Left ventricle myocardium inferior (tissue), 1 donor: ENCODE measurements around the gene CHKB. TPM values are rescaled to one million over a fixed set of nuclear protein-coding genes. Genes with fewer than 3 reads are reported as not detected.

Source experiments
- DNase-seq: peaks from one replicate; pipeline ENCODE4 v3.0.0-alpha.2; 2020
- H3K27ac ChIP-seq: fragments of 200-600 bp; replicated peaks from 2 replicates; pipeline ENCODE4 v1.8.0; 2021
- H3K27me3 ChIP-seq: fragments of 200-600 bp; 2 replicates; pipeline ENCODE4 v1.8.0; 2021; ENCODE audit warnings: low read depth
- H3K36me3 ChIP-seq: fragments of 200-600 bp; 2 replicates; pipeline ENCODE4 v1.8.0; 2021
- H3K4me1 ChIP-seq: fragments of 200-600 bp; 2 replicates; pipeline ENCODE4 v1.8.0; 2021
- H3K4me3 ChIP-seq: fragments of 200-600 bp; 2 replicates; pipeline ENCODE4 v1.8.0; 2021; ENCODE audit warnings: mild to moderate bottlenecking, moderate library complexity
- H3K9me3 ChIP-seq: fragments of 200-600 bp; replicated peaks from 2 replicates; pipeline ENCODE4 v1.8.0; 2021
- intact Hi-C: fragments of 100-400 bp; cut with micrococcal nuclease; formaldehyde crosslinking; loops from one replicate; pipeline ENCODE4 v1.11.0; 2022
- total RNA-seq: library from RNA; stranded (reverse); fragmentation: NEBNext Ultra II Directional; extraction: Animal tissue kit (Norgen Biotek cat#: 25700); gene quantifications from one replicate; pipeline ENCODE4 v1.2.1, GENCODE V29; 2021
- TF ChIP-seq, protein P1 (sequence below): fragments of 200-600 bp; IDR thresholded peaks from 2 replicates; pipeline ENCODE4 v1.8.0; 2021; ENCODE audit warnings: antibody characterized with exemption, mild to moderate bottlenecking, borderline replicate concordance
- donor health status: DM: no; HTN: yes; CAD: no; lungs with severe emphysema.

CHKB gene
- total RNA-seq, 1 donor from 2014 or later, result 36.0 TPM

GRCh38 chr22:50584106-50585096 lies 1.8 kb upstream of the CHKB start:
- H3K9me3 ChIP-seq, result no peaks in the 10 kb centered on the region
- H3K4me3 ChIP-seq, result peak overlapping the region; percentile 83
- peaks cover 38% of the 10 kb centered on the region for H3K4me1 ChIP-seq
- no peaks in the 10 kb centered on the region for H3K27me3 ChIP-seq
- no peak overlapping the region for H3K27ac ChIP-seq
- intact Hi-C loops, result no loop called here
- DNase-seq, result no peak
- TF ChIP-seq, protein P1, sequence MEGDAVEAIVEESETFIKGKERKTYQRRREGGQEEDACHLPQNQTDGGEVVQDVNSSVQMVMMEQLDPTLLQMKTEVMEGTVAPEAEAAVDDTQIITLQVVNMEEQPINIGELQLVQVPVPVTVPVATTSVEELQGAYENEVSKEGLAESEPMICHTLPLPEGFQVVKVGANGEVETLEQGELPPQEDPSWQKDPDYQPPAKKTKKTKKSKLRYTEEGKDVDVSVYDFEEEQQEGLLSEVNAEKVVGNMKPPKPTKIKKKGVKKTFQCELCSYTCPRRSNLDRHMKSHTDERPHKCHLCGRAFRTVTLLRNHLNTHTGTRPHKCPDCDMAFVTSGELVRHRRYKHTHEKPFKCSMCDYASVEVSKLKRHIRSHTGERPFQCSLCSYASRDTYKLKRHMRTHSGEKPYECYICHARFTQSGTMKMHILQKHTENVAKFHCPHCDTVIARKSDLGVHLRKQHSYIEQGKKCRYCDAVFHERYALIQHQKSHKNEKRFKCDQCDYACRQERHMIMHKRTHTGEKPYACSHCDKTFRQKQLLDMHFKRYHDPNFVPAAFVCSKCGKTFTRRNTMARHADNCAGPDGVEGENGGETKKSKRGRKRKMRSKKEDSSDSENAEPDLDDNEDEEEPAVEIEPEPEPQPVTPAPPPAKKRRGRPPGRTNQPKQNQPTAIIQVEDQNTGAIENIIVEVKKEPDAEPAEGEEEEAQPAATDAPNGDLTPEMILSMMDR, result no peak
- peaks cover 12% of the 10 kb centered on the region for H3K36me3 ChIP-seq

DNA sequence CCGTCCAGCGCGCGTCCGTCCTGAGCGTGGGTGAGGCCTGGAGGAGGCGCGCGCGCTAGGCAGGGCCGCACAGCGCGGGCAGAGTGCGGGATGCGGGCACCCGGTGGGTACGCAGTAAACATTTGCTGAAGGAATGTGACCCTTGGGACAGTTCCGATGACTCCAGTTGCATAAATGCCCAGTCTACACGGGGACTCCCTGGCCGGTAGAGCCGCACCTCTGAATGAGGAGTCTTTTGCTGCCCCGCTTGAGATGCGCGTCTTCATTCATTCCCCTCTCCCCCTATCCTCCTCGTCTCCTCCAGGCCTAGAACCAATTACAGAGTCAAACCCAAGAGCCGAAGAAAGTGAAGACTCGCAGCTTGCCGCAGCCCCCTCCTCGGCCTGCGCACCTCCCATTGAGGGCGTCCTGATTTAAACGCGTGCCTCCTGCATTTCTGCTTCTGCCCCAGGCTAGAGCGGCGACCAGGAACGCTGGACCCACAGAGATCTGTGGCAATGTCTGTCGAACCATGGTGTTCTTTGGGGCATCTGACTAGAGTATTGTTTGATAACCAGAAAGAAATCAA lies 729 bp upstream of the CHKB start:
- Histone ChIP-seq H3K9me3 (no peaks in the 10 kb centered on the region), H3K4me1 (peaks cover 48% of the 10 kb centered on the region), H3K27me3 (no peaks in the 10 kb centered on the region), H3K36me3 (peaks cover 12% of the 10 kb centered on the region), H3K27ac (peak overlapping the region; percentile 99), H3K4me3 (peak overlapping the region; percentile 83)
- TF ChIP-seq, protein P1, result no peak
- no peak for DNase-seq
- intact Hi-C loops, result no loop called here

- H3K4me1 ChIP-seq, result peaks cover 60% of the 10 kb centered on the region
- no peak for DNase-seq
- intact Hi-C loops, result no loop called here
Measured at GRCh38 chr22:50581950-50582492, 628 bp downstream of the CHKB start.

GRCh38 chr22:50581031-50581949 lies 1.4 kb downstream of the CHKB start:
- no peaks in the 10 kb centered on the region for H3K9me3 ChIP-seq
- intact Hi-C loops, result no loop called here
- H3K4me1 ChIP-seq, result peaks cover 67% of the 10 kb centered on the region
- TF ChIP-seq, protein P1, result no peak
- no peaks in the 10 kb centered on the region for H3K27me3 ChIP-seq
- no peak for DNase-seq
- peaks cover 12% of the 10 kb centered on the region for H3K36me3 ChIP-seq
- H3K4me3 ChIP-seq, result peak overlapping the region; percentile 83
- peak overlapping the region; percentile 99 for H3K27ac ChIP-seq

More at GRCh38 chr22:50581950-50582492, 628 bp downstream of the CHKB start:
- Histone ChIP-seq H3K27ac (peak overlapping the region; percentile 99), H3K4me3 (peak overlapping the region; percentile 83), H3K9me3 (no peaks in the 10 kb centered on the region), H3K27me3 (no peaks in the 10 kb centered on the region), H3K36me3 (peaks cover 12% of the 10 kb centered on the region)
- TF ChIP-seq, protein P1, result no peak

DNA sequence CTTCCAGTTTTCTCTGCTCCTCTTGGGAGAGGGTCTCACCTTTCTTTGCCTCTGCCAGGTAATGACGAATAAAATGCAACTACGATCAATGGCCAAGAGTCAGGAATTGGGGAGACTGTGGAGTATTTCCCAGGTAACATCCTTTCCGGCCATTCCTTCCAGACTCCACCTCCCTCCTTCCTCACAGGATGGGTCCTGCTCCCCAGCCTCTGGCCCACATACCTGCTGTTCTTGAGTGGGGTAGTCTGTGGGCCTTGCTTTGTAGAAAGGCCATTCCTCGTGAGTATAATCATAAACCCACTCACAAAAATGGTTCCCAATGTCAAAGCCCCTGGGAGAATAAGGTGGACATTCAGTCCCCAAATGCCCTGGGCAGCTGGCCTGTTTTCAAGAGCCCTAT lies 2.9 kb downstream of the CHKB start:
- Histone ChIP-seq H3K9me3 (no peaks in the 10 kb centered on the region), H3K36me3 (peaks cover 27% of the 10 kb centered on the region), H3K27me3 (no peaks in the 10 kb centered on the region), H3K4me3 (no peak overlapping the region), H3K27ac (peak overlapping the region; percentile 99), H3K4me1 (peaks cover 80% of the 10 kb centered on the region)
- TF ChIP-seq, protein P1, result no peak
- intact Hi-C loops, result no loop called here
- DNase-seq, result no peak
